H9 (cell line): ENCODE measurements around the gene CD207. TPM values are rescaled to one million over a fixed set of nuclear protein-coding genes. Genes with fewer than 3 reads are reported as not detected.

Source experiments
- DNase-seq: peaks from one replicate; pipeline ENCODE4 v3.0.0-alpha.2; 2017
- H2AFZ ChIP-seq: one replicate; pipeline ENCODE4 v1.6.1; 2013; ENCODE audit warnings: mild to moderate bottlenecking, low read length, control low read depth, moderate library complexity
- H2AK5ac ChIP-seq: 2 replicates; pipeline ENCODE4 v1.6.1; 2013; ENCODE audit warnings: low read length, control low read depth, mixed read lengths; ENCODE audit not compliant: insufficient read length
- H2BK120ac ChIP-seq: one replicate; pipeline ENCODE4 v1.6.1; 2013; ENCODE audit warnings: low read depth, mild to moderate bottlenecking, low read length, control low read depth, inconsistent platforms; ENCODE audit not compliant: poor library complexity, severe bottlenecking
- H2BK12ac ChIP-seq: 2 replicates; pipeline ENCODE4 v1.6.1; 2013; ENCODE audit warnings: low read length, control low read depth, mixed read lengths, low read depth; ENCODE audit not compliant: insufficient read length
- H2BK15ac ChIP-seq: 2 replicates; pipeline ENCODE4 v1.6.1; 2013; ENCODE audit warnings: low read depth, low read length, control low read depth
- H2BK20ac ChIP-seq: one replicate; pipeline ENCODE4 v1.6.1; 2013; ENCODE audit warnings: low read depth, mild to moderate bottlenecking, low read length, control low read depth, inconsistent platforms; ENCODE audit not compliant: poor library complexity, severe bottlenecking
- H2BK5ac ChIP-seq: 2 replicates; pipeline ENCODE4 v1.6.1; 2013; ENCODE audit warnings: low read length, control low read depth, mixed read lengths; ENCODE audit not compliant: insufficient read length
- H3K14ac ChIP-seq: 2 replicates; pipeline ENCODE4 v1.6.1; 2013; ENCODE audit warnings: low read length, control low read depth; ENCODE audit not compliant: insufficient read depth
- H3K18ac ChIP-seq: 2 replicates; pipeline ENCODE4 v1.6.1; 2013; ENCODE audit warnings: low read depth, mild to moderate bottlenecking, mixed read lengths, low read length, control low read depth; ENCODE audit not compliant: insufficient read length
- H3K23ac ChIP-seq: 2 replicates; pipeline ENCODE4 v1.6.1; 2013; ENCODE audit warnings: low read length, control low read depth, mixed read lengths, low read depth; ENCODE audit not compliant: insufficient read length
- H3K23me2 ChIP-seq: 2 replicates; pipeline ENCODE4 v1.6.1; 2013; ENCODE audit warnings: low read depth, mild to moderate bottlenecking, mixed read lengths, low read length, control low read depth; ENCODE audit not compliant: insufficient read length, poor library complexity, severe bottlenecking
- H3K27ac ChIP-seq: 2 replicates; pipeline ENCODE4 v1.5.1; 2013; ENCODE audit warnings: low read length, control low read depth, mixed read lengths, low read depth; ENCODE audit not compliant: insufficient read length
- H3K27me3 ChIP-seq: 2 replicates; pipeline ENCODE4 v1.6.1; 2013; ENCODE audit warnings: low read length, control low read depth, inconsistent platforms; ENCODE audit not compliant: insufficient read depth
- H3K4ac ChIP-seq: 2 replicates; pipeline ENCODE4 v1.6.1; 2013; ENCODE audit warnings: low read depth, mild to moderate bottlenecking, control low read depth, inconsistent platforms, low read length, moderate library complexity
- H3K4me1 ChIP-seq: 2 replicates; pipeline ENCODE4 v1.6.1; 2013; ENCODE audit warnings: low read length, control low read depth, inconsistent platforms; ENCODE audit not compliant: insufficient read depth
- H3K4me2 ChIP-seq: 2 replicates; pipeline ENCODE4 v1.6.1; 2013; ENCODE audit warnings: low read length, control low read depth, mixed read lengths; ENCODE audit not compliant: insufficient read length, insufficient read depth
- H3K56ac ChIP-seq: 2 replicates; pipeline ENCODE4 v1.6.1; 2013; ENCODE audit warnings: low read depth, mild to moderate bottlenecking, mixed read lengths, low read length, control low read depth; ENCODE audit not compliant: insufficient read length
- H3K79me1 ChIP-seq: 2 replicates; pipeline ENCODE4 v1.6.1; 2013; ENCODE audit warnings: low read depth, mild to moderate bottlenecking, moderate library complexity, low read length, control low read depth, inconsistent platforms; ENCODE audit not compliant: insufficient read depth, poor library complexity, severe bottlenecking
- H3K79me2 ChIP-seq: 2 replicates; pipeline ENCODE4 v1.6.1; 2013; ENCODE audit warnings: low read length, control low read depth, inconsistent platforms; ENCODE audit not compliant: insufficient read depth
- H3K9ac ChIP-seq: 2 replicates; pipeline ENCODE4 v1.6.1; 2013; ENCODE audit warnings: low read length, control low read depth, mixed read lengths; ENCODE audit not compliant: insufficient read length; ENCODE audit errors: extremely low read depth
- H3K9me3 ChIP-seq: one replicate; pipeline ENCODE4 v1.6.1; 2013; ENCODE audit warnings: low read depth, low read length, inconsistent platforms; ENCODE audit not compliant: control insufficient read depth
- H3T11ph ChIP-seq: one replicate; pipeline ENCODE4 v1.6.1; 2013; ENCODE audit warnings: mild to moderate bottlenecking, low read length, control low read depth, inconsistent platforms
- H4K20me1 ChIP-seq: one replicate; pipeline ENCODE4 v1.6.1; 2013; ENCODE audit not compliant: control insufficient read depth, insufficient read length, insufficient read depth
- H4K5ac ChIP-seq: 2 replicates; pipeline ENCODE4 v1.6.1; 2013; ENCODE audit warnings: low read depth, mild to moderate bottlenecking, mixed read lengths, low read length, control low read depth; ENCODE audit not compliant: insufficient read length
- H4K8ac ChIP-seq: replicated peaks from 2 replicates; pipeline ENCODE4 v1.6.1; 2013; ENCODE audit warnings: low read length, control low read depth, mixed read lengths, low read depth; ENCODE audit not compliant: insufficient read length
- H4K91ac ChIP-seq: 2 replicates; pipeline ENCODE4 v1.6.1; 2013; ENCODE audit warnings: low read depth, mild to moderate bottlenecking, moderate library complexity, mixed read lengths, low read length, control low read depth; ENCODE audit not compliant: insufficient read length
- H3K27ac Mint-ChIP-seq, 3 experiments: 2 replicates in 2 of 3; 3 replicates in 1 of 3; pipeline ENCODE4 v1.8.0; 2020 to 2021; ENCODE audit warnings: mixed read lengths in 3 of 3, mild to moderate bottlenecking in 1 of 3, moderate library complexity in 1 of 3
- H3K27me3 Mint-ChIP-seq: 2 replicates; pipeline ENCODE4 v1.8.0; 2021; ENCODE audit warnings: low read depth, mild to moderate bottlenecking, moderate library complexity, mixed read lengths
- H3K36me3 Mint-ChIP-seq, 3 experiments: 2 replicates in 2 of 3; 3 replicates in 1 of 3; pipeline ENCODE4 v1.8.0; 2020 to 2021; ENCODE audit warnings: low read depth in 3 of 3, mixed read lengths in 3 of 3; ENCODE audit not compliant: insufficient read depth in 1 of 3
- H3K4me1 Mint-ChIP-seq, 2 experiments: 2 replicates each; pipeline ENCODE4 v1.8.0; 2020; ENCODE audit warnings: mixed read lengths in 2 of 2
- H3K4me3 Mint-ChIP-seq, 2 experiments: 2 replicates in 1 of 2; 3 replicates in 1 of 2; pipeline ENCODE4 v1.8.0; 2020 to 2021; ENCODE audit warnings: mild to moderate bottlenecking in 2 of 2, mixed read lengths in 2 of 2, moderate library complexity in 1 of 2
- H3K9me3 Mint-ChIP-seq, 2 experiments: 2 replicates in 1 of 2; 3 replicates in 1 of 2; pipeline ENCODE4 v1.8.0; 2020; ENCODE audit warnings: mild to moderate bottlenecking in 2 of 2, mixed read lengths in 2 of 2, moderate library complexity in 1 of 2
- CTCF ChIP-seq: fragments of 200-600 bp; sonication (generic); conservative IDR thresholded peaks from 3 replicates; pipeline ENCODE4 v1.8.0; 2021; ENCODE audit warnings: antibody characterized with exemption, mild to moderate bottlenecking
- WGBS: extraction: QIAGEN DNeasy Blood & Tissue Kit; methylation state at CpG from one replicate; pipeline ENCODE4 v1.1.7; 2013; ENCODE audit warnings: missing lambda C conversion rate, low lambda C conversion rate, mixed read lengths; ENCODE audit not compliant: insufficient read length; ENCODE audit errors: extremely low coverage; 5-methylcytosine and 5-hydroxymethylcytosine counted together
- total RNA-seq: library from RNA; stranded (reverse); gene quantifications from 2 replicates; pipeline ENCODE4 v1.2.1, GENCODE V29; 2021

The CD207 gene
- total RNA-seq, 1 experiment from 2014 or later, result not detected

GRCh38 chr2:70823249-70823648 is 12.4 kb downstream of the CD207 start:
- no peak overlapping the region for H2BK12ac ChIP-seq
- H3K14ac ChIP-seq, result no peak overlapping the region
- peaks cover 35% of the 10 kb centered on the region for H3K27me3 Mint-ChIP-seq
- peaks cover under 1% of the 10 kb centered on the region; the same call in 1 of the 2 replicates for H3K4me1 ChIP-seq
- H3K4me2 ChIP-seq, result no peak overlapping the region
- no peak overlapping the region for H3K56ac ChIP-seq
- no peak overlapping the region for H3K27ac ChIP-seq
- no peak overlapping the region for H2AFZ ChIP-seq
- no peak overlapping the region for H3K9ac ChIP-seq
- no peak overlapping the region for H2AK5ac ChIP-seq
- H3K9me3 ChIP-seq, result no peaks in the 10 kb centered on the region
- H2BK20ac ChIP-seq, result no peak overlapping the region
- H3T11ph ChIP-seq, result no peak overlapping the region
- H4K91ac ChIP-seq, result no peak overlapping the region
- no peak for DNase-seq
- no peaks in the 10 kb centered on the region for H3K9me3 Mint-ChIP-seq
- H3K4me1 Mint-ChIP-seq, result peaks cover 11 to 13% of the 10 kb centered on the region in 2 experiments
- no peaks in the 10 kb centered on the region for H4K20me1 ChIP-seq
- no peak overlapping the region for H4K8ac ChIP-seq
- no peak for TF ChIP-seq CTCF
- H3K4me3 Mint-ChIP-seq, result no peak overlapping the region
- H3K36me3 Mint-ChIP-seq, result no peaks in the 10 kb centered on the region
- no peaks in the 10 kb centered on the region for H3K79me2 ChIP-seq
- WGBS, result no CpG with 5 or more reads among the region's 5 CpGs
- no peak overlapping the region for H3K4ac ChIP-seq
- H2BK120ac ChIP-seq, result no peak overlapping the region
- H3K27ac Mint-ChIP-seq, result no peak overlapping the region; a peak in 1 of 7 replicates
- no peak overlapping the region for H3K23ac ChIP-seq
- no peak overlapping the region for H2BK5ac ChIP-seq
- no peaks in the 10 kb centered on the region for H3K27me3 ChIP-seq
- H2BK15ac ChIP-seq, result no peak overlapping the region
- H3K23me2 ChIP-seq, result no peaks in the 10 kb centered on the region
- H3K79me1 ChIP-seq, result no peaks in the 10 kb centered on the region
- H3K18ac ChIP-seq, result no peak overlapping the region
- H4K5ac ChIP-seq, result no peak overlapping the region
